HepG2 (cell line): ENCODE measurements around the gene LTB4R. TPM values are rescaled to one million over a fixed set of nuclear protein-coding genes. Genes with fewer than 3 reads are reported as not detected.

ENCODE experiments used
- ELF1 ChIP-seq: sonication (generic); formaldehyde crosslinking; IDR thresholded peaks from 2 replicates; pipeline ENCODE4 v1.4.0; 2020; ENCODE audit warnings: missing genetic modification reagents
- FIP1L1 ChIP-seq: fragments of 200-400 bp; formaldehyde crosslinking; IDR thresholded peaks from 2 replicates; pipeline ENCODE4 v1.6.1; 2018; ENCODE audit warnings: low read depth, mild to moderate bottlenecking, low read length, moderate library complexity, borderline replicate concordance; ENCODE audit not compliant: insufficient read depth
- NFRKB ChIP-seq: fragments of 450-650 bp; IDR thresholded peaks from 2 replicates; pipeline ENCODE4 v1.6.1; 2017
- NR2F2 ChIP-seq: IDR thresholded peaks from 2 replicates; pipeline ENCODE4 v1.6.1; 2012; ENCODE audit warnings: low read depth, inconsistent platforms, borderline replicate concordance
- RFX5 ChIP-seq: IDR thresholded peaks from 2 replicates; pipeline ENCODE4 v1.6.1; 2011; ENCODE audit warnings: low read depth, low read length, improper control_type of control experiment
- RFXAP ChIP-seq: sonication (generic); formaldehyde crosslinking; IDR thresholded peaks from 2 replicates; pipeline ENCODE4 v1.4.0; 2020; ENCODE audit warnings: missing genetic modification reagents, borderline replicate concordance
- ZNF10 ChIP-seq: sonication (generic); formaldehyde crosslinking; IDR thresholded peaks from 2 replicates; pipeline ENCODE4 v1.4.0; 2020; ENCODE audit warnings: mild to moderate bottlenecking, low read depth, missing genetic modification reagents, borderline replicate concordance
- ZNF180 ChIP-seq: sonication (generic); formaldehyde crosslinking; IDR thresholded peaks from 2 replicates; pipeline ENCODE4 v1.4.0; 2020; ENCODE audit warnings: low read depth, missing genetic modification reagents, borderline replicate concordance
- ZNF747 ChIP-seq: sonication (generic); formaldehyde crosslinking; IDR thresholded peaks from 2 replicates; pipeline ENCODE4 v1.8.1; 2023; ENCODE audit warnings: missing genetic modification reagents, mild to moderate bottlenecking, borderline replicate concordance
- polyA plus RNA-seq, 8 experiments: library from polyadenylated mRNA; depleted of rRNA in 3 of 8; stranded (reverse) in 7 of 8; unstranded in 1 of 8; fragments of >200 nt; fragmentation: Illumina TruSeq in 4 of 8; extraction: Trizol in 4 of 8; gene quantifications; 2 replicates each; pipeline versions ENCODE4 v1.2.1 to v1.2.3, GENCODE V29; 2011 to 2016; ENCODE audit warnings: low read depth in 4 of 8, missing spikeins in 1 of 8, mixed read lengths in 1 of 8; ENCODE audit not compliant: insufficient read depth in 1 of 8
- total RNA-seq, 5 experiments: library from RNA; depleted of rRNA; stranded (reverse); fragments of >200 nt; fragmentation: Illumina TruSeq; extraction: Trizol; gene quantifications; 2 replicates each; pipeline ENCODE4 v1.2.3, GENCODE V29; 2016; ENCODE audit warnings: low read depth in 1 of 5
- TF ChIP-seq, protein P1 (sequence below): IDR thresholded peaks from 2 replicates; pipeline ENCODE4 v1.4.0; 2020; ENCODE audit warnings: mild to moderate bottlenecking, missing genetic modification reagents
- TF ChIP-seq, protein P2 (sequence below): sonication (generic); formaldehyde crosslinking; IDR thresholded peaks from 2 replicates; pipeline ENCODE4 v1.4.0; 2020; ENCODE audit warnings: mild to moderate bottlenecking, missing genetic modification reagents
- TF ChIP-seq, protein P3 (sequence below): sonication (generic); formaldehyde crosslinking; conservative IDR thresholded peaks from 2 replicates; pipeline ENCODE4 v1.4.0; 2020; ENCODE audit warnings: missing genetic modification reagents
- TF ChIP-seq, protein P4 (sequence below), 2 experiments: sonication (generic) in 1 of 2; formaldehyde crosslinking in 1 of 2; IDR thresholded peaks; 2 replicates each; pipeline versions ENCODE4 v1.6.1 to v1.9.0; 2014 to 2022; ENCODE audit warnings: antibody characterized with exemption in 1 of 2, borderline replicate concordance in 1 of 2, inconsistent platforms in 1 of 2, low read depth in 1 of 2, missing genetic modification reagents in 1 of 2
- TF ChIP-seq, protein P5 (sequence below): IDR thresholded peaks from 2 replicates; pipeline ENCODE4 v1.6.1; 2016

Gene LTB4R
- total and polyA plus RNA-seq, 2 of the 13 experiments (the other 11 are each of a cell fraction or from before 2014, with no cell fraction given) = 3.2 to 8.2 TPM

DNA sequence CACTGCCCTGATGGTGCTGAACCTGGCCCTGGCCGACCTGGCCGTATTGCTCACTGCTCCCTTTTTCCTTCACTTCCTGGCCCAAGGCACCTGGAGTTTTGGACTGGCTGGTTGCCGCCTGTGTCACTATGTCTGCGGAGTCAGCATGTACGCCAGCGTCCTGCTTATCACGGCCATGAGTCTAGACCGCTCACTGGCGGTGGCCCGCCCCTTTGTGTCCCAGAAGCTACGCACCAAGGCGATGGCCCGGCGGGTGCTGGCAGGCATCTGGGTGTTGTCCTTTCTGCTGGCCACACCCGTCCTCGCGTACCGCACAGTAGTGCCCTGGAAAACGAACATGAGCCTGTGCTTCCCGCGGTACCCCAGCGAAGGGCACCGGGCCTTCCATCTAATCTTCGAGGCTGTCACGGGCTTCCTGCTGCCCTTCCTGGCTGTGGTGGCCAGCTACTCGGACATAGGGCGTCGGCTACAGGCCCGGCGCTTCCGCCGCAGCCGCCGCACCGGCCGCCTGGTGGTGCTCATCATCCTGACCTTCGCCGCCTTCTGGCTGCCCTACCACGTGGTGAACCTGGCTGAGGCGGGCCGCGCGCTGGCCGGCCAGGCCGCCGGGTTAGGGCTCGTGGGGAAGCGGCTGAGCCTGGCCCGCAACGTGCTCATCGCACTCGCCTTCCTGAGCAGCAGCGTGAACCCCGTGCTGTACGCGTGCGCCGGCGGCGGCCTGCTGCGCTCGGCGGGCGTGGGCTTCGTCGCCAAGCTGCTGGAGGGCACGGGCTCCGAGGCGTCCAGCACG is 4.7 kb downstream of the LTB4R start (continued):
- TF ChIP-seq, protein P1, sequence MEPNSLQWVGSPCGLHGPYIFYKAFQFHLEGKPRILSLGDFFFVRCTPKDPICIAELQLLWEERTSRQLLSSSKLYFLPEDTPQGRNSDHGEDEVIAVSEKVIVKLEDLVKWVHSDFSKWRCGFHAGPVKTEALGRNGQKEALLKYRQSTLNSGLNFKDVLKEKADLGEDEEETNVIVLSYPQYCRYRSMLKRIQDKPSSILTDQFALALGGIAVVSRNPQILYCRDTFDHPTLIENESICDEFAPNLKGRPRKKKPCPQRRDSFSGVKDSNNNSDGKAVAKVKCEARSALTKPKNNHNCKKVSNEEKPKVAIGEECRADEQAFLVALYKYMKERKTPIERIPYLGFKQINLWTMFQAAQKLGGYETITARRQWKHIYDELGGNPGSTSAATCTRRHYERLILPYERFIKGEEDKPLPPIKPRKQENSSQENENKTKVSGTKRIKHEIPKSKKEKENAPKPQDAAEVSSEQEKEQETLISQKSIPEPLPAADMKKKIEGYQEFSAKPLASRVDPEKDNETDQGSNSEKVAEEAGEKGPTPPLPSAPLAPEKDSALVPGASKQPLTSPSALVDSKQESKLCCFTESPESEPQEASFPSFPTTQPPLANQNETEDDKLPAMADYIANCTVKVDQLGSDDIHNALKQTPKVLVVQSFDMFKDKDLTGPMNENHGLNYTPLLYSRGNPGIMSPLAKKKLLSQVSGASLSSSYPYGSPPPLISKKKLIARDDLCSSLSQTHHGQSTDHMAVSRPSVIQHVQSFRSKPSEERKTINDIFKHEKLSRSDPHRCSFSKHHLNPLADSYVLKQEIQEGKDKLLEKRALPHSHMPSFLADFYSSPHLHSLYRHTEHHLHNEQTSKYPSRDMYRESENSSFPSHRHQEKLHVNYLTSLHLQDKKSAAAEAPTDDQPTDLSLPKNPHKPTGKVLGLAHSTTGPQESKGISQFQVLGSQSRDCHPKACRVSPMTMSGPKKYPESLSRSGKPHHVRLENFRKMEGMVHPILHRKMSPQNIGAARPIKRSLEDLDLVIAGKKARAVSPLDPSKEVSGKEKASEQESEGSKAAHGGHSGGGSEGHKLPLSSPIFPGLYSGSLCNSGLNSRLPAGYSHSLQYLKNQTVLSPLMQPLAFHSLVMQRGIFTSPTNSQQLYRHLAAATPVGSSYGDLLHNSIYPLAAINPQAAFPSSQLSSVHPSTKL = peak; percentile 85
- TF ChIP-seq, protein P2, sequence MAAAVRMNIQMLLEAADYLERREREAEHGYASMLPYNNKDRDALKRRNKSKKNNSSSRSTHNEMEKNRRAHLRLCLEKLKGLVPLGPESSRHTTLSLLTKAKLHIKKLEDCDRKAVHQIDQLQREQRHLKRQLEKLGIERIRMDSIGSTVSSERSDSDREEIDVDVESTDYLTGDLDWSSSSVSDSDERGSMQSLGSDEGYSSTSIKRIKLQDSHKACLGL (CRISPR knock-in tag) = peak; percentile 100
- no peak for TF ChIP-seq NFRKB
- TF ChIP-seq, protein P3, sequence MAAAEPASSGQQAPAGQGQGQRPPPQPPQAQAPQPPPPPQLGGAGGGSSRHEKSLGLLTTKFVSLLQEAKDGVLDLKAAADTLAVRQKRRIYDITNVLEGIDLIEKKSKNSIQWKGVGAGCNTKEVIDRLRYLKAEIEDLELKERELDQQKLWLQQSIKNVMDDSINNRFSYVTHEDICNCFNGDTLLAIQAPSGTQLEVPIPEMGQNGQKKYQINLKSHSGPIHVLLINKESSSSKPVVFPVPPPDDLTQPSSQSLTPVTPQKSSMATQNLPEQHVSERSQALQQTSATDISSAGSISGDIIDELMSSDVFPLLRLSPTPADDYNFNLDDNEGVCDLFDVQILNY (CRISPR knock-in tag) = peak; percentile 76
- TF ChIP-seq RFXAP (CRISPR knock-in tag) = peak; percentile 96
- no peak for TF ChIP-seq NR2F2
- TF ChIP-seq, protein P4, sequence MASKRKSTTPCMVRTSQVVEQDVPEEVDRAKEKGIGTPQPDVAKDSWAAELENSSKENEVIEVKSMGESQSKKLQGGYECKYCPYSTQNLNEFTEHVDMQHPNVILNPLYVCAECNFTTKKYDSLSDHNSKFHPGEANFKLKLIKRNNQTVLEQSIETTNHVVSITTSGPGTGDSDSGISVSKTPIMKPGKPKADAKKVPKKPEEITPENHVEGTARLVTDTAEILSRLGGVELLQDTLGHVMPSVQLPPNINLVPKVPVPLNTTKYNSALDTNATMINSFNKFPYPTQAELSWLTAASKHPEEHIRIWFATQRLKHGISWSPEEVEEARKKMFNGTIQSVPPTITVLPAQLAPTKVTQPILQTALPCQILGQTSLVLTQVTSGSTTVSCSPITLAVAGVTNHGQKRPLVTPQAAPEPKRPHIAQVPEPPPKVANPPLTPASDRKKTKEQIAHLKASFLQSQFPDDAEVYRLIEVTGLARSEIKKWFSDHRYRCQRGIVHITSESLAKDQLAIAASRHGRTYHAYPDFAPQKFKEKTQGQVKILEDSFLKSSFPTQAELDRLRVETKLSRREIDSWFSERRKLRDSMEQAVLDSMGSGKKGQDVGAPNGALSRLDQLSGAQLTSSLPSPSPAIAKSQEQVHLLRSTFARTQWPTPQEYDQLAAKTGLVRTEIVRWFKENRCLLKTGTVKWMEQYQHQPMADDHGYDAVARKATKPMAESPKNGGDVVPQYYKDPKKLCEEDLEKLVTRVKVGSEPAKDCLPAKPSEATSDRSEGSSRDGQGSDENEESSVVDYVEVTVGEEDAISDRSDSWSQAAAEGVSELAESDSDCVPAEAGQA (IDR thresholded peaks at IDR 0.05; ENCODE audit: low read depth) = peak; percentile 88; the same call in 1 of the 2 replicates
- TF ChIP-seq, protein P4 (CRISPR knock-in tag; IDR thresholded peaks at IDR 0.05; ENCODE audit: borderline replicate concordance) = peak; percentile 99
- TF ChIP-seq ZNF10 (CRISPR knock-in tag) = peak; percentile 65; the same call in 1 of the 2 replicates
- TF ChIP-seq ZNF747 (CRISPR knock-in tag) = peak; percentile 89; the same call in 1 of the 2 replicates
- TF ChIP-seq FIP1L1 = no peak
- TF ChIP-seq, protein P5, sequence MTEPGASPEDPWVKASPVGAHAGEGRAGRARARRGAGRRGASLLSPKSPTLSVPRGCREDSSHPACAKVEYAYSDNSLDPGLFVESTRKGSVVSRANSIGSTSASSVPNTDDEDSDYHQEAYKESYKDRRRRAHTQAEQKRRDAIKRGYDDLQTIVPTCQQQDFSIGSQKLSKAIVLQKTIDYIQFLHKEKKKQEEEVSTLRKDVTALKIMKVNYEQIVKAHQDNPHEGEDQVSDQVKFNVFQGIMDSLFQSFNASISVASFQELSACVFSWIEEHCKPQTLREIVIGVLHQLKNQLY (CRISPR knock-in tag) = peak; percentile 86
- peak; percentile 91; the same call in 1 of the 2 replicates for TF ChIP-seq ZNF180 (CRISPR knock-in tag)
- TF ChIP-seq ELF1 (CRISPR knock-in tag) = peak; percentile 81
- TF ChIP-seq RFX5 = no peak
